GM18858 (cell line): Measurements from ENCODE around the gene ELMO1.

Experiments
- ATAC-seq: cut with Tn5 transposase; IDR thresholded peaks from one replicate; pipeline ENCODE4 v1.9.1; 2021; ENCODE audit not compliant: unreplicated experiment

ELMO1 gene

GRCh38 chr7:37035631-37036030 is 413.0 kb downstream of the ELMO1 start:
- ATAC-seq, result no peak

GRCh38 chr7:37033141-37033540 is 415.5 kb downstream of the ELMO1 start:
- ATAC-seq, result no peak

DNA sequence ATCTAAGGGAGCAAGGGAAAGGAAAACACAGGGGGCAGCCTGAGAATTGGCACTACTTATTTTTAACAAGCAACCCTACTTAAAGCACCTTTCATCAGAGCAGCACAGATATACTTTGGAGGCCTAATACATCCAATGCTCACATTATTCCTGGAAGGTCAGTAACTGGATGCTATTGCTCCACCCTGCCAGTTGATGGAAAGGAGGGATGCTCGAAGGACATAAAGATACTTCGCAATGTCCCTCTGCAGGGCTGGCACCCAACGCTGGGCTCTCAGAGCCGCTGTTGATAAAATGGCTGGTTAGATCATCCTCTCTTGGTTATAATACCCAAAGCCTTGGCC is 416.4 kb downstream of the ELMO1 start:
- ATAC-seq, result no peak

- ATAC-seq, result no peak
These were observed 416.9 kb downstream of the ELMO1 start for GRCh38 chr7:37031571-37032257.

- no peak for ATAC-seq
These were observed 419.7 kb downstream of the ELMO1 start for GRCh38 chr7:37028909-37029440.

- ATAC-seq, result no peak
These were observed 420.9 kb downstream of the ELMO1 start for GRCh38 chr7:37027557-37028341.

DNA sequence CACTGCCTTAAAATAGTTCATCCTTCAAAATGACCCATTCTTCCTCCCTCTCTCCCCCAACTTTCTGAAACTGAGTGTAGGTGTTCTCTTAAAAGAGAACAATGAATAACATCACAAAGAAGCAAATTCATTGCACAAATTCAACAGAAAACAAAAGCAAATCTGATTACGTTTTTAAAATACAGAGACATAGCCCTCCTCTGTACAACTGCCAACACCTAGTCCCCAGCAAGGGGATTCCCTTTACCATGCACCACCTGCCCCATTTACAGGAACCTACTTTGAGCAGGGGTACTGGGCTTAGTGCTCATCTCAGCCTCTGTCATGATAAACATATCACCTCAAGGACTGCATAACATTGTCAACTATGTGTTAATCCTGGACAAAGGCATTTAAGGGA is 421.6 kb downstream of the ELMO1 start:
- no peak for ATAC-seq

GRCh38 chr7:37018954-37019353 is 429.7 kb downstream of the ELMO1 start:
- no peak for ATAC-seq

GRCh38 chr7:37016064-37016878 is 432.4 kb downstream of the ELMO1 start:
- no peak for ATAC-seq

DNA sequence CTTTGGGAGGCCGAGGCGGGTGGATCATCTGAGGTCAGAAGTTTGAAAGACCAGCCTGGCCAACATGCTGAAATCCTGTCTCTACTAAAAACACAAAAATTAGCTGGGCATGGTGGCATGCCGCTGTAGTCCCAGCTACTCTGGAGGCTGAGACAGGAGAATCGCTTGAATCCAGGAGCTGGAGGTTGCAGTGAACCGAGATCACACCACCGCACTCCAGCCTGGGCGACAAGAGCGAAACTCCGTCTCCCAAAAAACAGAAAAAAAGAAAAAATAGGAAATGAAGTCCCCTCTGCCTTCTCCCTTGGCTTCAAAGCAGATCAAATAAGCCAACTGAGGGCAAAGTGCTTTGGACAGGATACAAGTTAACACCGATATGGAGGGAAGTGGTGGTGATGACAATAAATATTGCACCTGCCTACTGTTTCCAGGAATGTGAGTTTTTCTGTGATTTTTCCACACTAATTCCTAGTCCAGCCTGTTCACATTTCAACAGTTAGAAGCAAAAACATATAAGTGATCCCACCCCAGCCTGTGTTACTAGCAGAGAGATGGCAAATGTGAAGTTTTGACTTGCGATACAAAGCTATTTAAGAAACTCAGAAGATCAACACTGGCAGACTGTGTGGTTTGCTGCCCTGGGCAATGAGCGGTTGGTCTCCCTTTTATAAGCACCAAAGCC is 433.2 kb downstream of the ELMO1 start:
- ATAC-seq, result no peak

DNA sequence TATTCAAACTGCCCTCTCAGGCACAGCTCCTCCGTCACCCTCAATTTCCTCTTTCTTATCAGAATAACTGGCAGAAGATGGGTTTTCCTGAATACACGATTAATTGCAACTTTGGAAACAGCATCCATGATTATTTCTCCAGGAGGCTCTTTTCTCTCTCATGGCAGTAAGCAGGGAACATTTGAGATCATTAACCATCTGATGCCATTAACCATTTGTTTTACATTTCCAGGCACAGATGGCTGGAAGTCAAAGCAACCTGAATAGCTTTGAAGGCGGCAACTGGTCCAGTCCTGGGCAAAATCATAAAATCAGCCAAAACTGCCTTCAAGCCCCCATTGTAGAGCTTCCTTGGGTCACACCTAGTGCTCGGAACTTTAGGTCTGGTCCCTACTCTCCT is 434.9 kb downstream of the ELMO1 start:
- ATAC-seq, result no peak

- no peak for ATAC-seq
These were observed 437.3 kb downstream of the ELMO1 start for GRCh38 chr7:37011151-37011890.

GRCh38 chr7:37009125-37009675 is 439.5 kb downstream of the ELMO1 start:
- no peak for ATAC-seq

- ATAC-seq, result no peak
These were observed 441.0 kb downstream of the ELMO1 start for GRCh38 chr7:37007691-37008090.

- ATAC-seq, result no peak
These were observed 441.4 kb downstream of the ELMO1 start for GRCh38 chr7:37007268-37007667.

- ATAC-seq, result no peak
These were observed 441.9 kb downstream of the ELMO1 start for GRCh38 chr7:37006764-37007163.

GRCh38 chr7:37000511-37000910 is 448.2 kb downstream of the ELMO1 start:
- no peak for ATAC-seq

DNA sequence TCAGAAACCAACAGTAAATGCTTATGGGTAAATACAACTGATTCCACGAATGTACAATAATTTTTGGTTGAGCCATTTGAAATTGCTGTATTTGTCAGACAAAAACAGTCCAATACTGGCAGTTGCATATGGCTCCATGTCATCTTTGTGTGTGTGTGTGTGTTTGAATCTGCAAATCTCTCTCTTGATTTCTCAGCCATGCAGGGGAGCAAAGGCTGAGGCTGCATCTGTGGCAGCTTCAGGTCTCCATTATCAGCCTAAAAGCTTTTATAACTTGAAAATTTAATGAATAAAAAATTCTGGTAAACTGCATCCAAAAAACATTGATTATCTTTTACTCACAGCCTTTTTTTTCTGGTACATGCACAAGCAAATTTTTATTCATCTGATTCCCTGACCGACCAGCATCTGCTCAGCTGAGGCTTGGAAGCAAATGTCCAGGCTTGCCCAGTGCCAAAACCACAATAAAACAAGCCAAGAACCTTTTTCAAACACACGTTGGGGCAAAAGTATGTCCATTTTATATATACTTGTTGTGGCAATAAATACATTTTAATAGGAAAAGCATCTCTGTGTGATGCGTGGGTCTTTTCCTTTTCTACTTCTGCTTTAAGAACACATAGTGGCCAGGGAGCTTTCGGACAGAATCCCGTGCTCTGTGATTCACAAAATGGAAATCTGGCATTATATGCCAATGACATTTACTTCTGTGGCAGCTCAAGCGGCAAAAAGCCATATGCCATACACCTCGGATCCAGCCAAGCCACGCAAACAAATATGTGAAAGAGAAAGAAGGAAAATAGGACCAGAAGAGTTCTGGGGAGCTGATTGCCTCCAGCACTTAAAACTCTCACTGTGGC is 448.8 kb downstream of the ELMO1 start:
- no peak for ATAC-seq

- no peak for ATAC-seq
These were observed 452.9 kb downstream of the ELMO1 start for GRCh38 chr7:36995776-36996175.
